ENCODE measurements around the gene ABTB1. TPM values are rescaled to one million over a fixed set of nuclear protein-coding genes. Genes with fewer than 3 reads are reported as not detected.

Gene ABTB1
- total and polyA plus RNA-seq, 9 of the 15 experiments (the other 6 are each of a cell fraction or from before 2014, with no cell fraction given): 0.04 to 2.3 (median 0.55) TPM; not detected in 1

DNA sequence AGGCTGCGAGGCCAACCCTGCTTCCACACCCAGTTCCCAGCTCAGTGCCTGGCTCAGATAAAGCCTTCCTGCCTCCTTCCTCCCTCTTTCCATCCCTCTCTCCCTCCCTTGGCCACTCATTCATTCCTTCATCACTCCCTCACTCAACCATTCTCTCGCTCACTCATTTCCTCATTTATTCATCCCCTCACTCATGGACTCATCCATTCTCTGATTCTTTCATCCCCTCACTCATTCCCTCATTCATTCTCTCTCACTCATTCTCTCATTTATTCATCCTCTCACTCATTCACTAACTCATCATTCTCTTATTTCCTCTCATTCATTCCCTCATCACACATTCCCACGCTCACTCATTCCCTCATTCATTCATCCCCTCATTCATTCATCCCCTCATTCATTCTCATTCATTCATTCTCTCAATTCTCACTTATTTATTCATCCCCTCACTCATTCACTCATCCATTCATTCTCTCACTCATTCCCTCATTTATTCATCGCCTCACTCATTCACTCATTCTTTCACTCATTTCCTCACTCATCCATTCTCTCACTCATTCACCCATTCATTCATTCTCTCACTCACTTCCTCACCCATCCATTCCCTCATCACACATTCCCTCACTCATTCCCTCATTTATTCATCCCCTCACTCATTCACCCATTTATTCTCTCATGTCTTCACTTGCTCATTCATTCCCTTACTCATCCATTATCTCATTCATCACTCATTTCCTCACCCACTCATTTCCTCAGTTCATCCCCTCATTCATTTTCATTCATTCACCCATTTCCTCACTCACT lies 13.2 kb downstream of the ABTB1 start:
- in situ Hi-C loops (cut with MboI) (no loop called here), intact Hi-C loops (cut with micrococcal nuclease) (loop anchor here (10.0 kb wide), 1 partner anchor 279 kb away; no protein-coding TSS in a partner anchor)
- H3K4me2 ChIP-seq (ENCODE audit: insufficient read depth, low read length): no peak overlapping the region
- DNase-seq (ENCODE audit: extremely low read depth in 1 of 4, low spot score in 3 of 4): no peak
- no peaks in the 10 kb centered on the region for H3K36me3 ChIP-seq (ENCODE audit: control insufficient read depth, insufficient read depth, low read length)
- no peaks in the 10 kb centered on the region for H3K9me3 ChIP-seq (replicated peaks; ENCODE audit: control insufficient read depth, insufficient read depth, low read depth, low read length)
- no peak for ATAC-seq
- H4K20me1 ChIP-seq (replicated peaks; ENCODE audit: control insufficient read depth, insufficient read depth, low read length): no peaks in the 10 kb centered on the region
- BruUV-seq (replicated peaks): no TSS peak
- FAIRE-seq: no peak
- H3K79me2 ChIP-seq (ENCODE audit: control insufficient read depth, insufficient read depth, low read length): no peaks in the 10 kb centered on the region
- H3K27ac ChIP-seq (ENCODE audit: extremely low read depth, low read depth, low read length): no peak overlapping the region
- no peak overlapping the region for H3K4me3 ChIP-seq
- WGBS (ENCODE audit: insufficient coverage, low coverage, missing lambda C conversion rate): 13% methylated on average over 4 of the region's 4 CpGs
- H3K4me1 ChIP-seq (replicated peaks in 1 of 2; ENCODE audit: control insufficient read depth in 2 of 2, insufficient read depth in 2 of 2, low read length in 2 of 2): no peaks in the 10 kb centered on the region; a peak in 1 of 5 replicates
- H2AFZ ChIP-seq (ENCODE audit: low read depth, low read length): no peak overlapping the region
- ChIA-PET POLR2A (no interaction called here), CTCF (ENCODE audit: low intra/inter-chr PET ratio) (no interaction called here)
- no peaks in the 10 kb centered on the region for H3K9me1 ChIP-seq (ENCODE audit: control insufficient read depth, insufficient read depth, low read length)
- no peak overlapping the region for H3K9ac ChIP-seq (ENCODE audit: insufficient read depth in 1 of 2, low read depth in 2 of 2, low read length in 2 of 2)
- H3K27me3 ChIP-seq (ENCODE audit: control insufficient read depth in 2 of 2, insufficient read depth in 2 of 2, low read length in 2 of 2): peaks cover 0 to 10% of the 10 kb centered on the region in 2 experiments; a peak in 4 of 5 replicates
- TF ChIP-seq MTA1 (IDR thresholded peaks at IDR 0.05; ENCODE audit: borderline replicate concordance) (peak; percentile 32; the same call in 1 of the 2 replicates), TSC22D4 (tag; IDR thresholded peaks at IDR 0.05) (0 out of 2 replicates have a peak, but pooled peaks have one; percentile 41), POLR3A (IDR thresholded peaks at IDR 0.05; ENCODE audit: borderline replicate concordance, extremely low read depth, insufficient read depth, insufficient read length) (no peak), ZNF232 (CRISPR knock-in tag; IDR thresholded peaks at IDR 0.05) (no peak), CTBP1 (IDR thresholded peaks at IDR 0.05; ENCODE audit: borderline replicate concordance) (no peak), NCOA1 (IDR thresholded peaks at IDR 0.05; ENCODE audit: low read depth) (no peak), BCOR (IDR thresholded peaks at IDR 0.05) (0 out of 2 replicates have a peak, but pooled peaks have one; percentile 15), ZNF318 (IDR thresholded peaks at IDR 0.05; ENCODE audit: borderline replicate concordance in 1 of 2, low read depth in 1 of 2) (no peak), ZNF41 (CRISPR knock-in tag; conservative IDR thresholded peaks at IDR 0.05) (no peak), ARID3B (CRISPR knock-in tag; IDR thresholded peaks at IDR 0.05; ENCODE audit: borderline replicate concordance) (no peak), ZNF24 (IDR thresholded peaks at IDR 0.05) (peak; percentile 95), KDM1A (IDR thresholded peaks at IDR 0.05) (no peak)

All from K562 (cell line).